NT2/D1 (cell line): Measurements from ENCODE around the gene LAP3.
A peak's percentile ranks its signal among the peaks of the same experiment; 100 is the strongest.

Experiments
- DNase-seq: peaks from one replicate; pipeline ENCODE4 v3.0.0-alpha.2; 2011; ENCODE audit warnings: low read depth, low spot score
- H3K27me3 ChIP-seq: 2 replicates; pipeline ENCODE4 v1.6.0; 2011; ENCODE audit warnings: mild to moderate bottlenecking; ENCODE audit not compliant: insufficient read length, insufficient read depth
- H3K36me3 ChIP-seq: 2 replicates; pipeline ENCODE4 v1.6.1; 2011; ENCODE audit warnings: mild to moderate bottlenecking, low read length, mixed read lengths; ENCODE audit not compliant: insufficient read depth, insufficient read length
- H3K4me1 ChIP-seq: 2 replicates; pipeline ENCODE4 v1.5.1; 2011; ENCODE audit not compliant: insufficient read depth, insufficient read length
- H3K4me3 ChIP-seq: 2 replicates; pipeline ENCODE4 v1.5.1; 2011; ENCODE audit warnings: low read depth; ENCODE audit not compliant: insufficient read length
- H3K9ac ChIP-seq: 2 replicates; pipeline ENCODE4 v1.6.0; 2011; ENCODE audit warnings: low read depth; ENCODE audit not compliant: insufficient read length
- H3K9me3 ChIP-seq: 2 replicates; pipeline ENCODE4 v1.5.1; 2011; ENCODE audit warnings: mild to moderate bottlenecking, low read length; ENCODE audit not compliant: insufficient read depth
- SUZ12 ChIP-seq: IDR thresholded peaks from 2 replicates; pipeline ENCODE4 v1.6.1; 2011; ENCODE audit not compliant: insufficient read length, insufficient read depth; ENCODE audit errors: extremely low read depth
- YY1 ChIP-seq: IDR thresholded peaks from 2 replicates; pipeline ENCODE4 v1.6.1; 2011; ENCODE audit not compliant: insufficient read length, insufficient read depth
- ZNF274 ChIP-seq: IDR thresholded peaks from 2 replicates; pipeline ENCODE4 v1.6.1; 2011; ENCODE audit warnings: mild to moderate bottlenecking, low read depth, low read length

The LAP3 gene

DNA sequence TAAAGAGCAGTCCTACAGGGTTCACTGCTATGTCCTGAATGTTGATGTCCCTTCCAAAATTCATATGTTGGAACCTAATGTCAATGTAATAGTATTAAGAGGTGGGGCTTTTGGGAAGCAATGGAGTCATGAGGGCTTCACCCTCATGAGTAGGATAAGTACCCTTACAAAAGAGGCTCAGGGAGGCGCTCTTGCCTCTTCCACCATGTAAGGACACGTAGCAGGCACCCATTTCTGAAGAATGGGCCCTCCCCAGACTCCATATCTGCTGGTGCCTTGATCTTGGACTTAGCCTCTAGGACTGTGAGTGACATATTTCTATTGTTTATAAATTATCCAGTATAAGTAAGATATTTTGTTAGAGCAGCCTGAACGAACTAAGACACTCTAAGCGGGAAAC is 53.2 kb downstream of the LAP3 start:
- Histone ChIP-seq H3K4me3 (no peak overlapping the region), H3K36me3 (peaks cover 97% of the 10 kb centered on the region), H3K27me3 (no peaks in the 10 kb centered on the region), H3K4me1 (no peaks in the 10 kb centered on the region), H3K9ac (no peak overlapping the region), H3K9me3 (no peaks in the 10 kb centered on the region)
- no peak for DNase-seq
- TF ChIP-seq ZNF274 (no peak), SUZ12 (no peak), YY1 (no peak)

GRCh38 chr4:17633600-17633999 is 56.6 kb downstream of the LAP3 start:
- no peak for TF ChIP-seq ZNF274
- no peak for TF ChIP-seq YY1
- no peak for TF ChIP-seq SUZ12
- H3K4me3 ChIP-seq: no peak overlapping the region
- H3K9me3 ChIP-seq: no peaks in the 10 kb centered on the region
- H3K9ac ChIP-seq: no peak overlapping the region
- H3K27me3 ChIP-seq: no peaks in the 10 kb centered on the region
- H3K4me1 ChIP-seq: peaks cover 4% of the 10 kb centered on the region
- peaks cover 82% of the 10 kb centered on the region for H3K36me3 ChIP-seq
- no peak for DNase-seq

GRCh38 chr4:17635056-17635455 is 58.1 kb downstream of the LAP3 start:
- no peaks in the 10 kb centered on the region for H3K9me3 ChIP-seq
- no peak overlapping the region for H3K4me3 ChIP-seq
- no peak for TF ChIP-seq YY1
- peaks cover 76% of the 10 kb centered on the region for H3K36me3 ChIP-seq
- no peaks in the 10 kb centered on the region for H3K27me3 ChIP-seq
- no peak for DNase-seq
- no peak overlapping the region for H3K9ac ChIP-seq
- H3K4me1 ChIP-seq: peaks cover 4% of the 10 kb centered on the region

DNA sequence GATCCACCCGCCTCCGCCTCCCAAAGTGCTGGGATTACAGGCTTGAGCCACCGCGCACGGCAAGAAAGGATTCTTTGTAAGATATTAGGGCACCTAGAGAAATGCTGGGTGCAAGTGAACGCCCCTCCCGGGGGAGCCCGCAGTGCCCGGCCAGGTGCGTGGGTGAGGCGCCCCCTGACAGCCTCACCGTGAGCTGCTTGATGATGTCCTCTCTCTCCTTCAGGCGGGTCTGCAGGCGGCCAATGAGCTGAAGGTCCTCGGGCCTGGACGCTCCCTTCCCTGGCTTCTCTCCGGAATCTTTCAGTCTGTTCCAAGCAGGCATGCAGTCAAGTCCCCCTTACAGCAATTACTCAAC is 59.3 kb downstream of the LAP3 start:
- Histone ChIP-seq H3K4me1 (peaks cover 4% of the 10 kb centered on the region), H3K9me3 (no peaks in the 10 kb centered on the region), H3K9ac (no peak overlapping the region), H3K4me3 (no peak overlapping the region), H3K27me3 (no peaks in the 10 kb centered on the region), H3K36me3 (peaks cover 64% of the 10 kb centered on the region)
- DNase-seq: no peak
- TF ChIP-seq SUZ12 (no peak), ZNF274 (no peak), YY1 (no peak)

GRCh38 chr4:17636696-17637622 is 60.0 kb downstream of the LAP3 start:
- DNase-seq: peak; percentile 77
- H3K36me3 ChIP-seq: peaks cover 57% of the 10 kb centered on the region
- no peaks in the 10 kb centered on the region for H3K9me3 ChIP-seq
- TF ChIP-seq SUZ12 (no peak), ZNF274 (no peak), YY1 (no peak)
- no peaks in the 10 kb centered on the region for H3K27me3 ChIP-seq
- H3K9ac ChIP-seq: no peak overlapping the region
- H3K4me3 ChIP-seq: no peak overlapping the region
- H3K4me1 ChIP-seq: peaks cover 4% of the 10 kb centered on the region

- H3K27me3 ChIP-seq: no peaks in the 10 kb centered on the region
- DNase-seq: no peak
- H3K36me3 ChIP-seq: peaks cover 40% of the 10 kb centered on the region
- no peaks in the 10 kb centered on the region for H3K9me3 ChIP-seq
- TF ChIP-seq SUZ12 (no peak), ZNF274 (no peak), YY1 (no peak)
- H3K9ac ChIP-seq: no peak overlapping the region
- H3K4me3 ChIP-seq: no peak overlapping the region
- H3K4me1 ChIP-seq: peaks cover 4% of the 10 kb centered on the region
These were observed 62.1 kb downstream of the LAP3 start for GRCh38 chr4:17639136-17639535.

DNA sequence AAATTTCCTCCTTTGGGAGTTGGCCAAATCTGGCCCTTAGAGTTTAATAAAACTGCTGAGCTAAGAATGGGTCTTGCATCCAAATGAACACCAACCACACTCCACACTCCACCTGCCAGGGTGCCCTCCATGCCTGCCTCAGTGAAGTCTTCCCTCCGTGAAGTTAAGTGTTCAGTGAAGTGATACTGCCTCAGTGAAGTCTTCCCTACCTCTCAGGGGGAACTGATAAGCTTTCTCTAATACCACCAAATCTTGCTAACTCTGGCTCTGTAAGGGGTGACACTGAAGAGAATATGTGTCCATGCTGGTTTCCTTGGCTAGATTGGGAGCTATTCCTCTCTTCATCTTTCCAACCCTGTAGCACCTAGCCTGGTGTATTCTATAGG is 65.4 kb downstream of the LAP3 start:
- TF ChIP-seq SUZ12: no peak
- TF ChIP-seq YY1: no peak
- TF ChIP-seq ZNF274: no peak
- Histone ChIP-seq H3K4me3 (no peak overlapping the region), H3K36me3 (peaks cover 22% of the 10 kb centered on the region), H3K4me1 (no peaks in the 10 kb centered on the region), H3K9me3 (no peaks in the 10 kb centered on the region), H3K9ac (no peak overlapping the region), H3K27me3 (no peaks in the 10 kb centered on the region)
- DNase-seq: no peak
